PFSK-1 (cell line): ENCODE results near the gene UBQLN2.

ENCODE experiments used
- POLR2AphosphoS5 ChIP-seq: IDR thresholded peaks from 2 replicates; pipeline ENCODE4 v1.6.1; 2012; ENCODE audit warnings: low read depth, mild to moderate bottlenecking, control low read depth, low read length, moderate library complexity
- TAF1 ChIP-seq: IDR thresholded peaks from 2 replicates; pipeline ENCODE4 v1.6.1; 2012; ENCODE audit warnings: low read length, control low read depth, borderline replicate concordance; ENCODE audit not compliant: insufficient read depth
- TF ChIP-seq, protein P1 (sequence below), 2 experiments: IDR thresholded peaks; 2 replicates each; pipeline versions ENCODE4 v1.6.1 to v1.8.0; 2011 to 2012; ENCODE audit warnings: low read depth in 2 of 2, low read length in 2 of 2, control low read depth in 1 of 2, inconsistent platforms in 1 of 2, mild to moderate bottlenecking in 1 of 2, moderate library complexity in 1 of 2; ENCODE audit not compliant: insufficient read depth in 1 of 2

GRCh38 chrX:56554870-56555269 is 8.6 kb upstream of the UBQLN2 start:
- no peak for TF ChIP-seq POLR2AphosphoS5
- TF ChIP-seq, protein P1, sequence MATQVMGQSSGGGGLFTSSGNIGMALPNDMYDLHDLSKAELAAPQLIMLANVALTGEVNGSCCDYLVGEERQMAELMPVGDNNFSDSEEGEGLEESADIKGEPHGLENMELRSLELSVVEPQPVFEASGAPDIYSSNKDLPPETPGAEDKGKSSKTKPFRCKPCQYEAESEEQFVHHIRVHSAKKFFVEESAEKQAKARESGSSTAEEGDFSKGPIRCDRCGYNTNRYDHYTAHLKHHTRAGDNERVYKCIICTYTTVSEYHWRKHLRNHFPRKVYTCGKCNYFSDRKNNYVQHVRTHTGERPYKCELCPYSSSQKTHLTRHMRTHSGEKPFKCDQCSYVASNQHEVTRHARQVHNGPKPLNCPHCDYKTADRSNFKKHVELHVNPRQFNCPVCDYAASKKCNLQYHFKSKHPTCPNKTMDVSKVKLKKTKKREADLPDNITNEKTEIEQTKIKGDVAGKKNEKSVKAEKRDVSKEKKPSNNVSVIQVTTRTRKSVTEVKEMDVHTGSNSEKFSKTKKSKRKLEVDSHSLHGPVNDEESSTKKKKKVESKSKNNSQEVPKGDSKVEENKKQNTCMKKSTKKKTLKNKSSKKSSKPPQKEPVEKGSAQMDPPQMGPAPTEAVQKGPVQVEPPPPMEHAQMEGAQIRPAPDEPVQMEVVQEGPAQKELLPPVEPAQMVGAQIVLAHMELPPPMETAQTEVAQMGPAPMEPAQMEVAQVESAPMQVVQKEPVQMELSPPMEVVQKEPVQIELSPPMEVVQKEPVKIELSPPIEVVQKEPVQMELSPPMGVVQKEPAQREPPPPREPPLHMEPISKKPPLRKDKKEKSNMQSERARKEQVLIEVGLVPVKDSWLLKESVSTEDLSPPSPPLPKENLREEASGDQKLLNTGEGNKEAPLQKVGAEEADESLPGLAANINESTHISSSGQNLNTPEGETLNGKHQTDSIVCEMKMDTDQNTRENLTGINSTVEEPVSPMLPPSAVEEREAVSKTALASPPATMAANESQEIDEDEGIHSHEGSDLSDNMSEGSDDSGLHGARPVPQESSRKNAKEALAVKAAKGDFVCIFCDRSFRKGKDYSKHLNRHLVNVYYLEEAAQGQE (IDR thresholded peaks at IDR 0.05; ENCODE audit: insufficient read depth in 1 of 2, low read depth in 2 of 2, low read length in 2 of 2) = no peak
- TF ChIP-seq TAF1 = no peak
